Hypothalamus (tissue), 51 donors: ENCODE results near the gene TOMM20L.

ENCODE experiments used
- DNase-seq, 51 donors: peaks; one replicate each; lab custom pipeline; 2025; lab: John Stamatoyannopoulos, UW

The TOMM20L gene

DNA sequence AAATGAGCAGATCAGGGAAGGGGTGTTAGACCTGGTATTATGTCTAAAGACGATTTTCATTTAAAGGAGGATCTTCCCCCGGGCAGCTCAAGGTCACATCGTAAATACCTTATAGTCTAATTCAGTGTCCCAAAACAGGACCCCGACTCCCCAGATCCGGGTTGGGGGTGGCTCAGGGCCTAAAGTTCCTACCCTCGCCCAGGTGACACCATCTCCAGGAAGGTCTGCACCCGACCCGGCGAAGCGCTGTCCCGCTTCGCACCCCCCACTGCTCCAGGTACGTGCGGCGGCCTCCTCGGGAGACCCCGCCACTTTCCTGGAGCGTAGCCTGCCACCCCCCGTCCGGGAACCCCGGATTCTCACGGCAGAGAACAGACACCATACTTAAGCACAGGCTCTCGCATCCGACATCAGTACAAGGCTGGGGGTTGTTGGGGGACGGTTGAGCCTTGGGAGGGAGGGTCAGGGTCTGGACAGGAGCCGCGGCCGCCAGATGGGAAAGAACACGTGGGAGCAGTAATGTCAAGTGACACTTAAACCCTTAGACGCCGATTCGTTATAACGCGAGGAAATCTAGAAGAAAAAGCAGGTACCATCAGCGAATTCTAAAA is 31.0 kb downstream of the TOMM20L start:
- peak in 49 of 51 donors; percentile 10 to 96 (median 42) for DNase-seq

- DNase-seq, result peak; percentile 42 to 97 (median 84)
These were observed 31.8 kb downstream of the TOMM20L start, which contains the start of the genes KIAA0586 and TIMM9 for GRCh38 chr14:58427281-58428117. KIAA0586 (plus strand) TSS chr14:58427719; CDS start chr14:58428265, 546 bp downstream. TIMM9 (minus strand) TSS chr14:58427531; CDS start chr14:58411945, 15,586 bp downstream.

GRCh38 chr14:58428118-58428683 is 32.5 kb downstream of the TOMM20L start:
- peak in 2 of 51 donors; percentile 17 to 60 for DNase-seq

GRCh38 chr14:58430156-58430555 is 34.4 kb downstream of the TOMM20L start:
- DNase-seq, result no peak

DNA sequence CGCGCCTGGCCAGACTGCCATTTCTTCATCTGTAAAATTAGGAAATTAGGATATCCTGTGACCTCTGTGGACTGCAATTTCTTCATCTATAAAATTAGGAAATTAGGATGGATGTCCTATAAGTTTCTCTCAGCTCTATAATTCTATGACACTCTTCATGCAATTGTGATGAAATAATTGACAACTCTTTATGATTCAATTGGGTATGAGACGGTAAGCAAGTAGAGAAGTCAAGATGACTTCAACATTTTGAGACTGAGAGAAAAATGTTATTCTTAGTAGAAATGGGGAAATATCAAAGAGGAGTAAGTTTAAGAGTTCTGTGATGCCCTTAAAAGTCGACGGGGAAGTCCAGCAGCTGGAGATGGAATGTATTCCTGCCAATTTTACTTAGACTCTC is 43.7 kb downstream of the TOMM20L start:
- no peak for DNase-seq

GRCh38 chr14:58444627-58445026 is 48.9 kb downstream of the TOMM20L start:
- DNase-seq, result no peak

- no peak for DNase-seq
These were observed 60.0 kb downstream of the TOMM20L start for GRCh38 chr14:58455593-58456265.
